HG03521 (cell line): ENCODE measurements around the gene KRTAP4-16.
"Not testable (repeated sequence)": the region's sequence is repeated elsewhere in the genome, so short reads cannot be mapped to it uniquely, and the experiment has no call there.

Experiments used
- ATAC-seq: cut with Tn5 transposase; IDR thresholded peaks from one replicate; pipeline ENCODE4 v1.9.1; 2021; ENCODE audit warnings: mild to moderate bottlenecking, moderate library complexity; ENCODE audit not compliant: unreplicated experiment

The KRTAP4-16 gene

DNA sequence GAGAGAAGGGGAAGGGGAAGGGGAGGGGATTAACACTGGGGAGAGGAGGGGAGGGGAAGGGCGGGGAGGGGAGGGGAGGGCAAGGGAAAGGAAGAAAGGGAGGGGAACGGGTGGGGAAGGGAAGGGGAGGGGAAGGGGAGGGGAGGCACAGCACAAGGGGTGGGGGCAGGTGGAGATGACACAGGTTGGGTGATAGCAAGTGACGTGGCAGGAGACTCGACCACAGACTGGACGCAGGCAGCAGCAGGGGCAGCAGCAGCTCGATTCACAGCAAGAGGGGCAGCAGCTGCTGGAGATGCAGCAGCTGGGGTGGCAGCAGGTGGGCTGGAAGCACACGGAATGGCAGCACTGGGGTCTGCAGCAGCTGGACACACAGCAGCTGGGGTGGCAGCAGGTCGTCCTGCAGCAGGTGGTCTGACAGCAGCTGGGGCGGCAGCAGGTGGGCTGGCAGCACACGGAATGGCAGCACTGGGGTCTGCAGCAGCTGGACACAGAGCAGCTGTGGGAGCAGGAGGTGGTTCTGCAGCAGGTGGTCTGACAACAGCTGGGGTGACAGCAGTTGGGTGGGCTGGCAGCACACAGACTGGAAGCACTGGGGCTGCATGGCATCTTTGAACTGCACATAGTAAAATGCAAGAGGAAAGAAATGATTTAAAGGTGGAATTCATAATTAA, at the start of gene KRTAP4-16:
TSS of gene KRTAP4-16 (minus strand) at position 624 of the 674 bp plus-strand sequence. CDS start at position 624, 0 bp downstream.
- ATAC-seq = no peak

GRCh38 chr17:41151525-41151924, 49.5 kb upstream of the KRTAP4-16 start:
- no peak for ATAC-seq

- ATAC-seq = no peak
Observed at GRCh38 chr17:41150026-41150425, 48.0 kb upstream of the KRTAP4-16 start.

GRCh38 chr17:41149652-41149985, 47.6 kb upstream of the KRTAP4-16 start, which contains the start of gene KRTAP4-5:
TSS of gene KRTAP4-5 (minus strand) at chr17:41149825. CDS start at chr17:41149767, 58 bp downstream.
- ATAC-seq = no peak

DNA sequence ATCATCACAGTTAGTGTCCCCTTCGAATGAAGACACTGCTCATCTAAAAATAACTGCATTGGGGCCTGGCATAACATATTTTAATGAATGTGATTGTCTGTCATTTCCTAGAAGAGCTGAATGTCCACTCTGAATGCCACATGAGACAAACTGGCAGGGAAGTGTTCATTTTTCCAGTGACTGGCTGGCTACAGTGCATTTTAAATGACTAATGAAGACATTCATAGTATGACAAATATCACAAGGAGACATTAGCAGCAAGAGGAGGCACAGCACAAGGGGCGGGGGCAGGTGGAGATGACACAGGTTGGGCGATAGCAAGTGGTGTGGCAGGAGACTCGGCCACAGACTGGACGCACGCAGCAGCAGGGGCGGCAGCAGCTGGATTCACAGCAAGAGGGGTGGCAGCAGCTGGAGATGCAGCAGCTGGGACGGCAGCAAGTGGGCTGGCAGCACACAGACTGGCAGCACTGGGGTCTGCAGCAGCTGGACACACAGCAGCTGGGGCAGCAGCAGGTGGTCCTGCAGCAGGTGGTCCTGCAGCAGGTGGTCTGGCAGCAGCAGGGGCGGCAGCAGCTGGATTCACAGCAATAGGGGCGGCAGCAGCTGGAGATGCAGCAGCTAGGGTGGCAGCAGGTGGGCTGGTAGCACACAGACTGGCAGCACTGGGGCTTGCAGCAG, 47.1 kb upstream of the KRTAP4-16 start:
- not testable (repeated sequence) for ATAC-seq

DNA sequence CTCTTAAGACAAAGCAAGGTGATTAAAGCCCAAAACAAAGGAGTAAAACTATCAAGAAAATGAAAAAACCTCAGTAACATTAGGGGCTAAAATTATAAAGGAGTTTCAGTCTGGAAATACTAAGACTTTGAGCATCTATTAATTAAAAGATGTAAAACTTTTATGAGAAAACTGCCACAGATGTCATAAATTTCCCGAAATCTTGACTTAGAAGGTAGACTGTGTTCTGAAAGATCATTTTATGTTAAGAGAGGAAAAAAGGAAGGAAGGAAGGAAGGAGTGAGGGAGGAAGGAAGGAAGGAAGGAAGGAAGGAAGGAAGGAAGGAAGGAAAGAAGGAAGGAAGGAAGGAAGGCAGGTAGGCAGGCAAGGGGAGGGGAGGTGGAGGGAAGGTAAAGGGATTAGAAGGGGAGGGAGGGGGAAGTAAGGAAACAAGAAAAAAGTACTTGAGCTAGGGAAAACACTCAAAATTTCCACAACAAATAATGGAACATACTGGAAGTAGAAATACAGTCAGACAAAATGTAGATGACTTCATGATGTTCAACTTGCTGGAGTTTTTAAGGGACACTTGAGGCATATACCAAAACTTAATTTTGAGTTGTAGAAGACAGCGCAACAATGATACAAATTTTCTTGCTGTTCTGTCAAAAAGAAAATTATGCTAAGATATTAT, 45.7 kb upstream of the KRTAP4-16 start:
- ATAC-seq = no peak

GRCh38 chr17:41145261-41145660, 43.3 kb upstream of the KRTAP4-16 start:
- no peak for ATAC-seq

GRCh38 chr17:41144846-41145245, 42.8 kb upstream of the KRTAP4-16 start:
- no peak for ATAC-seq

- no peak for ATAC-seq
Observed at GRCh38 chr17:41141361-41141760, 39.4 kb upstream of the KRTAP4-16 start.

DNA sequence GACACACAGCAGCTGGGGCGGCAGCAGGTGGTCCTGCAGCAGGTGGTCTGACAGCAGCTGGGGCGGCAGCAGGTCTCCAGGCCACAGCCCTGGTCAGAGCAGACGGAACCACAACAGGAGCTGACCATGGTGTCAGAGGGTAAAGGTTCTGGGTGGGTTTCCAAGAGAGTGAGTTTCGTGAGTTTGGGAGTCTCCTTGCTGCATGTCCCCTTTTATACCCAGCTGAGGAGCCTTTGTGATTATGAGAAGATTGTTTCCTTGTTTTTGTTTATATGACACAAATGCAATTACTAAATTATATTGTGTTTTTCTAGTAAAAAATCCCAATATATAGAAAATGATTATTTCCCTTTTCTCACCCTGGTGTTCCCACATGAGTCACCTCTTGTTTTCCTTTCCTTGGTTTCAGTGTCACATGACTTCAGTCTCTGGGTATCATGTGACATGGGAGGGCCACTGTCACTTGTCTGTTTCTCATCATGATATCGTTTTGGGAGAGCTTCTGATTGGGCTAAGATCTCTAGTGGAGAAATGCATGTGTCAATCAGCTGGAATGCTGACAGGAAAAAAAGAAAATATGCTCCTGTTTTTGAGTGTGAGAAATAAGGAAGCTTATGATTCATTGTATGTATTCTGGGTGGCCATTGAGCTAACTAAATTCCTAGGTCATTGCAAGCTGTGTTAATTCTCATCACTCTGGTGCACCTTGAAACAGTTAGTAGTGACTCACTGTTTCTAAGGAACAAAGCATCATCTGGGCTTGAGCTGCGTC, 38.5 kb upstream of the KRTAP4-16 start, which contains the start of gene KRTAP4-6:
TSS of gene KRTAP4-6 (minus strand) at position 185 of the 772 bp plus-strand sequence. CDS start at position 128, 57 bp downstream.
- ATAC-seq = no peak

DNA sequence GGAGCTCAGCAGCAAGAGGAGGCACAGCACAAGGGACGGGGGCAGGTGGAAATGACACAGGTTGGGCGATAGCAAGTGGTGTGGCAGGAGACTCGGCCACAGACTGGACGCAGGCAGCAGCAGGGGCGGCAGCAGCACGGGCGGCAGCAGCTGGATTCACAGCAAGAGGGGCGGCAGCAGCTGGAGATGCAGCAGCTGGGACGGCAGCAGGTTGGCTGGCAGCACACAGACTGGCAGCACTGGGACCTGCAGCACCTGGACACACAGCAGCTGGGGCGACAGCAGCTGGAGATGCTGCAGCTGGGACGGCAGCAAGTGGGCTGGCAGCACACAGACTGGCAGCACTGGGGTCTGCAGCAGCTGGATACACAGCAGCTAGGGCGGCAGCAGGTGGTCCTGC, 37.9 kb upstream of the KRTAP4-16 start:
- not testable (repeated sequence) for ATAC-seq

DNA sequence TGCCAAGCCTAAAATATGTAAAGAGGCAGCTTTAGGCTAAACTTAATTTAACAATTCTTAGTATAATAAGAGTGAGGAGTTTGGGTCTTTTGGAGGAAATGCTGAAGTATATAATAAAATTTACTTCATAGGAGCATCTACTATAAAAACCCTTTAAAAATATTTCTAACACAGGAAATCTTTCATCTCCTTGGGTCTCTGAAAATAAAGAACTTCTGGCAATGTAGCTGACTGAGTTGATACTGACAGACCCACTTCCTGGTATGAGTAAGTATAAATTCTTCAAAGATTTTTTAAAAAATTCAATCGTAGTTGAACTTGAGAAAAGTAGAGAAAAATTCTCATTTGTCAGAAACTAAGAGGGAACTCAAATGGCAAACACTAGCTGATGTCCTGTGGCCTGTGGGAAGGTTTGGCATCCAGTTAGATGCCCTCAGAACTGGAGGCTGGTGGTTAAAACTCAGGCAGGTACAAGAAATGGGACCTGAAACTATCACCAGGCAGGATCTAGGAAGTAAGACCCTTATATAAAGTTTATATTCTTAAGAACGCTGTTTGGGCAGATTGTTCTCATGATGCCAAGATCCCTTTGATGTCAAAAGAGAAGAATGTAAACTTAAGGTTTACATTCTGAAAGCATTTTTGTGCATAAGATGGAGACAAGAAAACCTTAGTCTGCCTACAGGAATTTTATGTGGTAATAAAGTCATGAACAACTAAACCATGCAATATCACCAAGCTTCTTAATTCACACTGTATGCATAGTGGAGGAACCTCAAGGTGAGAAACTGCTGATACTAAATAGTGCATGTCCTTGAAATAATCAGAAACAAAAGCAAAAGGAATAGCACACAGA, 32.1 kb upstream of the KRTAP4-16 start:
- no peak for ATAC-seq

DNA sequence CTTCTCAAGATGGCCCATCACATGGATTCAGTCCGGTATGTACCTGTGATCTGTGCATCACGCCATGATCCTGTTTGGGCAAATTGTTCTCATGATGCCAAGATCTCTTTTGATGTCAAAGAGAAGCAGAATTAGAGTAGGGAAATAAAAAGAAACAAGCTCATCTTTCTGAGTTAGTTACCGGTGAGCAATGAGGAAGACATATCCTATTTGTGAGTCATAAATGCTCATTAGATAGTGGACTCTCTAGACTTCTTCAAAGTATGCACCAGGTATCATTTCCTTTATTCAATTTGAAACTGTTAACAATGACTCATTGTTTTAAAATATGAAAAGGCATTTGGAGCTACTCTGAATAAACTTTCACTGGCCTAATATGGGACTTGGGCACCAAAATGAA, 30.0 kb upstream of the KRTAP4-16 start:
- no peak for ATAC-seq

DNA sequence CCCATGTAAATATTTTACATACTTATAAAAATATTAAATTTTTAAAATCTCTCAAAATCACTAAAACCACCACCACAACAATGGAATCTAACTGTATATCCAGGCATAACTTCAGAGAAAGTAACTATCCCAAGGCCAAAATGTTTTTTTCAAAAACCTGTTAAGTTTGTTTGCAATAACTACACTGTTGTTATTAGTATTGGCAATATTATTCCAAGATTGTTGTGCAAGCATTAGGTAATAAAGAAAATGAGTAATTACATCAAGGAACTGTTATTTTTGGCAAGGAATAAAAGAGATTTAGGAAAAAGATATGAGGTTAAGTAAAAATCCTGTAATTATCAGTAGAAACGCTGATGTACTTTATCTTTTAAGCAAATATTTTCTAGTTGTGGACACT, 25.4 kb upstream of the KRTAP4-16 start:
- no peak for ATAC-seq

DNA sequence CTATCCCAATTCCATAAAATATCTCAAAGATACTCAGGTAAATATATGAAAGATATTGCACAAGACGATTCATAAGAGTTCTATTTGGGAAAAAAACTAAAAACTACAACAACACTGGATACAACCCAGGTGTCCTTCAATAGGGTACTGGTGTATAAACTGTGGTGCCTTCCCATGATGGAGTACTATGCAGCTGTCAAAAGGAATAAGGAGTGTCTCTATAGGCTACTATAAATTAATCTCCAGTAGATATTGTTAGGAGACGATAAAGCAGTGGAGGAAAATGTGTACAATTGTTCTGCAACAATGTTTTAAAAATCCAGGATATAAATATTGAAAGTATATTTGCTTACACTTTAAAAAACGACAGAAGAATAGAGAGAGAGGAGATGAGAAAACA, 24.4 kb upstream of the KRTAP4-16 start:
- no peak for ATAC-seq

GRCh38 chr17:41125064-41125463, 23.1 kb upstream of the KRTAP4-16 start:
- ATAC-seq = no peak

DNA sequence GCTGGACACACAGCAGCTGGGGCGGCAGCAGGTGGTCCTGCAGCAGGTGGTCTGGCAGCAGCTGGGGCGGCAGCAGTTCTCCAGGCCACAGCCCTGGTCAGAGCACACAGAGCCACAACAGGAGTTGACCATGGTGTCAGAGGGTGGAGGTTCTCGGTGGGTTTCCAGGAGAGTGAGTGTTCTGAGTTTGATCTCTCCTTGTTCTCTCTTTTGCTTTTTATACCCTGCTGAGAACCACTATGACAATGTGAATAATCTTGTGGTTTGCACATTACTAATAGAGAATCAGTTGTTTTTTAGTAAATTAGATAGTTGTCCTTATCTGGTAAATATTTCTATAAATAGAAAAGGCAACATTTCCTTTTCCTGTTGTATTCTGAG, 22.0 kb upstream of the KRTAP4-16 start, which contains the start of gene KRTAP4-12:
TSS of gene KRTAP4-12 (minus strand) at position 192 of the 381 bp plus-strand sequence. CDS start at position 132, 60 bp downstream.
- not testable (repeated sequence) for ATAC-seq

DNA sequence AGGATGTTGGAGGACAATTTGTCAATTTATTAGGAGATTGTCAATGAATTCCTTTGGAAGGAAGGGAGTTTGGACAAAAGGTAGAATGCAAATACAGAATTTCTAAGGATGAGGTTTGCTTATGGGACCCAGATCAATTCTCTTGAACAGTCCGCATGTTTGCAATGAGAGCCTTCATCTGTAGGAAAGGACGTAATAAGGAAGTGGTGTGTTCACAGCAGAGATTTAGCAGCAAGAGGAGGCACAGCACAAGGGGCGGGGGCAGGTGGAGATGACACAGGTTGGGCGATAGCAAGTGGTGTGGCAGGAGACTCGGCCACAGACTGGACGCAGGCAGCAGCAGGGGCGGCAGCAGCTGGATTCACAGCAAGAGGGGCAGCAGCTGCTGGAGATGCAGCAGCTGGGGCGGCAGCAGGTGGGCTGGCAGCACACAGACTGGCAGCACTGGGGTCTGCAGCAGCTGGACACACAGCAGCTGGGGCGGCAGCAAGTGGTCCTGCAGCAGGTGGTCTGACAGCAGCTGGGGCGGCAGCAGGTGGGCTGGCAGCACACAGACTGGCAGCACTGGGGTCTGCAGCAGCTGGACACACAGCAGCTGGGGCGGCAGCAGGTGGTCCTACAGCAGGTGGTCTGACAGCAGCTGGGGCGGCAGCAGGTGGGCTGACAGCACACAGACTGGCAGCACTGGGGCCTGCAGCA, 21.4 kb upstream of the KRTAP4-16 start:
- ATAC-seq = not testable (repeated sequence)

DNA sequence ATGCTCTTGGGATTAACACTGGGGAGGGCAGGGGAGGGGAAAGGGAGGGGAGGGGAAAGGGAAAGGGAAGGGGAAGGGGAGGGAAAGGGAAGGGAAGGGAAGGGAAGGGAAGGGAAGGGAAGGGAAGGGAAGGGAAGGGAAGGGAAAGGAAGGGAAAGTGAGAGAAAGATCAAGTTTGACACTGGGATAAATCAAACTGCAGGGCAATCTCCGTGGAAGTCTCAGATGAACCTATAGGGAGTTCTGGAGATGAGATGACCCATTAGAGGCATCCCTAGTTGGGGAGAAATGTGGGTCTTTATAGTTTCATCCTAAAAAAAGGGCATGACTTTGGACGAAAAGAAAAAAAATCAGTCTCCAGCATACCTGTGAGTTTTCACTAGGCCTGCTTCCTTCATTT, 19.7 kb upstream of the KRTAP4-16 start:
- ATAC-seq = no peak
